ENCODE measurements around the gene CDC73. TPM values are rescaled to one million over a fixed set of nuclear protein-coding genes. Genes with fewer than 3 reads are reported as not detected.
"Not testable (repeated sequence)": the region's sequence is repeated elsewhere in the genome, so short reads cannot be mapped to it uniquely, and the experiment has no call there.

CDC73 gene
- total and polyA plus RNA-seq, 11 donors, result 8.3 to 57.3 (median 50.6) TPM

DNA sequence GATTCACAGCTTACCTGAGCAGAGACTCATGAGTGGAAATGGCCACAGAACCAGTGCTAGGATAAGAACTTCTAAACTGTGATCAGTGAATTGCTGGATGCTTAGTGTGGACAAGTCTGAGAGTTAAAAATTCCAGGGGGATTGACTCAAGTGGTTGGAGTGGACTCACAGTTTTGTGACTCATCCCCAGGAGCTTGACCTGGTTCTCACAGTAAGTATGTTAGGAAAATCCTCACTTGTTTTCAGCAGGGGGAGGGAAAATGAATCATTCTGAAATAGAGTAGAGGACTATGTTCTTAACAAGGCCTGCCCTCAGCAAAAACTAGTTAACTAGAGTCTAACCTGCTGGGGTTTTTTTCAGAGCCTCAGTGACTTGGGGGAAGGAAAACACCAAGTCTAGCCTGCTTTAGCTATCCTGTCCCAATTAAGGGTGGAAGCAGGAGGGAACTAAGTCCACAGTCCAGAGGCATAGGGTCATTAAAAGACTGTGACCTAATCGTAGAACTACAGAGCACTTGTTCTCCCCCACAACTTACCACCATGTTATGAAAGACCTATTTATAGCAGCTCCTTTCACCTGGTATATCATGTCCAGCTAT is 6.1 kb upstream of the CDC73 start:
- peak; percentile 53 to 92 (median 78) for ATAC-seq

DNA sequence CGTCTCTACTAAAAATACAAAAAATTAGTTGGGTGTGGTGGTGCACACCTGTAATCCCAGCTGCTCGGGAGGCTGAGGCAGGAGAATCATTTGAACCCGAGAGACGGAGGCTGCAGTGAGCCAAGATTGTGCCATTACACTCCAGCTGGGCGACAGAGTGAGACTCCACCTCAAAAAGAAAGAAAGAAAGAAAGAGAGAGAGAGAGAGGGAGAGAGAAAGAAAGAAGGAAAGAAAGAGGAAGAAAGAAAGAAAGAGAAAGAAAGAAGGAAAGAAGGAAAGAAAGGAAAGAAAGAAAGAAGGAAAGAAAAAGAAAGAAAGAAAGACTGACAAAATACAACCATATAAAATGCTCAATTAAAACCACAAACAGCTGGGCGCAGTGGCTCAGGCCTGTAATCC is 4.7 kb upstream of the CDC73 start:
- not testable (repeated sequence) for H3K9me3 ChIP-seq, DNase-seq, H3K27me3 ChIP-seq, H3K27ac ChIP-seq, ATAC-seq, H3K36me3 ChIP-seq, H3K4me3 ChIP-seq
- 94 to 98% (median 96%) methylated on average over 6 of the region's 6 CpGs for WGBS, 4 donors
- H3K4me1 ChIP-seq, result peaks cover 0 to 11% (median 5%) of the 10 kb centered on the region in 12 donors
- intact Hi-C loops (cut with DNase I), result loop anchor here in 2 of 10 donors (5.0 to 10.0 kb wide), 2 partner anchors 55 to 642 kb away; no protein-coding TSS in a partner anchor

More for the DNA sequence above, 6.1 kb upstream of the CDC73 start:
- no peaks in the 10 kb centered on the region for H3K36me3 ChIP-seq
- no peak overlapping the region for H3K4me3 ChIP-seq
- intact Hi-C loops (cut with DNase I), result loop anchor here in 2 of 10 donors (5.0 to 10.0 kb wide), 2 partner anchors 53 to 641 kb away; no protein-coding TSS in a partner anchor
- TF ChIP-seq POLR2A (IDR thresholded peaks at IDR 0.05), result no peak
- TF ChIP-seq, protein P1, sequence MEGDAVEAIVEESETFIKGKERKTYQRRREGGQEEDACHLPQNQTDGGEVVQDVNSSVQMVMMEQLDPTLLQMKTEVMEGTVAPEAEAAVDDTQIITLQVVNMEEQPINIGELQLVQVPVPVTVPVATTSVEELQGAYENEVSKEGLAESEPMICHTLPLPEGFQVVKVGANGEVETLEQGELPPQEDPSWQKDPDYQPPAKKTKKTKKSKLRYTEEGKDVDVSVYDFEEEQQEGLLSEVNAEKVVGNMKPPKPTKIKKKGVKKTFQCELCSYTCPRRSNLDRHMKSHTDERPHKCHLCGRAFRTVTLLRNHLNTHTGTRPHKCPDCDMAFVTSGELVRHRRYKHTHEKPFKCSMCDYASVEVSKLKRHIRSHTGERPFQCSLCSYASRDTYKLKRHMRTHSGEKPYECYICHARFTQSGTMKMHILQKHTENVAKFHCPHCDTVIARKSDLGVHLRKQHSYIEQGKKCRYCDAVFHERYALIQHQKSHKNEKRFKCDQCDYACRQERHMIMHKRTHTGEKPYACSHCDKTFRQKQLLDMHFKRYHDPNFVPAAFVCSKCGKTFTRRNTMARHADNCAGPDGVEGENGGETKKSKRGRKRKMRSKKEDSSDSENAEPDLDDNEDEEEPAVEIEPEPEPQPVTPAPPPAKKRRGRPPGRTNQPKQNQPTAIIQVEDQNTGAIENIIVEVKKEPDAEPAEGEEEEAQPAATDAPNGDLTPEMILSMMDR (IDR thresholded peaks at IDR 0.05), result no peak
- peak overlapping the region in 11 of 12 donors; percentile 9 to 88 (median 59) for H3K27ac ChIP-seq
- H3K27me3 ChIP-seq, result no peaks in the 10 kb centered on the region
- WGBS, 4 donors, result 9 to 47% (median 35%) methylated on average over 1 of the region's 1 CpG
- no peaks in the 10 kb centered on the region for H3K9me3 ChIP-seq
- H3K4me1 ChIP-seq, result peaks cover 0 to 19% (median 4%) of the 10 kb centered on the region in 12 donors
- DNase-seq, result no peak

DNA sequence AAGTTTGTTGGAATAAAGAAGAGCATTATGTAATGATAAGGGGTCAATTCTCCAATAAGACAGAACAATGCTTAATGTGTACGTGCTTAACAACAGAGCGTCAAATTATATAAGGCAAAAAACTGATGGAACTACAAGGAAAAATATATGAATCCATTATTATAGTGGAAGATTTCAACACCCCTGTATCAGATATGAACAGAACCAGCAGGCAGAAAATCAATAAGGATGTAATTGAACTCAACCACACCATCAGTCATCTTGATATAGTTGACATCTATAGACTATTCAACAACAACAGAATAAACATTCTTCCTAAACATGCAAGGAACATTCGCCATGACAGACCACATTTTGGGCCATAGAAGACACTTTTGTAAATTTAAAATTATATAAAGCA is 3.6 kb upstream of the CDC73 start:
- TF ChIP-seq, protein P1 (IDR thresholded peaks at IDR 0.05), result no peak
- TF ChIP-seq POLR2A (IDR thresholded peaks at IDR 0.05), result no peak

DNA sequence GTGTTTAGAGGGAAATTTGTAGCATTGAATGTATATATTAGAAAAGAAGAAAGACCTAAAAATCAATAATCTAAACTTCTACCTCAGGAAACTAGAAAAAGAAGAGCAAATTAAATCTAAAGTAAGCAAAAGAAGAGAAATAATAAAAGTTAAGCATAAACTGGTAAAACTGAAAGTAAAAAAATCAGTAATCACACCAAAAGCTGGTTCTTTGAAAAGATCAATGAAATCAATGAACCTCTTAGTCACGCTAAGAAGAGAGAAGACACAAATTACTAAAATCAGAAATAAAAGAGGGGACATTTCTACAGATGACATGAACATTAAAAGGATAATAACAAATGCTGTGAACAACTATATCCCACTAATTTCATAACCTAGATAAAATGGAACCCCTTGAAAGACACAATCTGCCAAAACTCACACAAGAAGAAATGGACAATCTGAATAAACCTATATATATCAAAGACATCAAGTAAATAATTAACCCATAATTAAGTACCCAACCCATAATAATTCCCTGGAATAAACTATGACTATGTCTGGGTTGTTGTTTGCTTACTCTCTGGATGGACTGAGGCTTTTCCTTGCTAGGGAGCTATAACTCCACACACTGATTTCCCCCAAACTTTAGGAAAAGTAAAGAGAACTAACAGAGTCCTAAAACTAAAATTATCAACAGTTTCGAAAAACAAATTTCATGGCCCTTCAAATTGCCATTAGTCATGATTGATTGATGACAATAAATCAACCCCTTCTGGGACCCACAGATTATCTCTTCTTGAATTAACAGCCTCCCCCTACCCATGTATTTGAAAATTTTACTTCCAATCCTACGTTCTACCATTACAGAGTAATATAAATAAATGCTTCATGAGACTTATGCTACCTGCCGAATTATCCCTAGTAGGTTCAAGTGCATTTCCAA is 2.8 kb upstream of the CDC73 start:
- intact Hi-C loops (cut with DNase I), result loop anchor here in 2 of 10 donors (5.0 to 10.0 kb wide), 2 partner anchors 57 to 644 kb away; no protein-coding TSS in a partner anchor
- H3K36me3 ChIP-seq, result no peaks in the 10 kb centered on the region
- H3K27ac ChIP-seq, result no peak overlapping the region
- TF ChIP-seq POLR2A (IDR thresholded peaks at IDR 0.05), result no peak
- TF ChIP-seq, protein P1 (IDR thresholded peaks at IDR 0.05), result no peak
- no peaks in the 10 kb centered on the region for H3K9me3 ChIP-seq
- no peaks in the 10 kb centered on the region for H3K27me3 ChIP-seq
- ATAC-seq (no peak), DNase-seq (no peak)
- H3K4me3 ChIP-seq, result no peak overlapping the region
- 88 to 93% (median 92%) methylated on average over 4 of the region's 4 CpGs for WGBS, 4 donors
- H3K4me1 ChIP-seq, result peaks cover 1 to 24% (median 16%) of the 10 kb centered on the region in 12 donors

More for the DNA sequence above, 3.6 kb upstream of the CDC73 start:
- Histone ChIP-seq H3K9me3 (no peaks in the 10 kb centered on the region), H3K4me3 (no peak overlapping the region), H3K27me3 (no peaks in the 10 kb centered on the region), H3K27ac (no peak overlapping the region), H3K4me1 (peaks cover 0 to 16% (median 9%) of the 10 kb centered on the region in 12 donors), H3K36me3 (no peaks in the 10 kb centered on the region)
- no peak for DNase-seq
- WGBS, 4 donors, result 89 to 95% (median 91%) methylated on average over 3 of the region's 3 CpGs
- intact Hi-C loops (cut with DNase I), result loop anchor here in 2 of 10 donors (5.0 to 10.0 kb wide), 2 partner anchors 56 to 643 kb away; no protein-coding TSS in a partner anchor
- no peak for ATAC-seq

Measured in heart left ventricle (tissue), 16 donors.